GM12801 (cell line): ENCODE results near the gene LRMDA.

Experiments
- CTCF ChIP-seq: IDR thresholded peaks from one replicate; pipeline ENCODE4 v1.5.1; 2011; ENCODE audit warnings: control low read depth; ENCODE audit not compliant: insufficient read length; ENCODE audit errors: extremely low read depth

LRMDA gene

DNA sequence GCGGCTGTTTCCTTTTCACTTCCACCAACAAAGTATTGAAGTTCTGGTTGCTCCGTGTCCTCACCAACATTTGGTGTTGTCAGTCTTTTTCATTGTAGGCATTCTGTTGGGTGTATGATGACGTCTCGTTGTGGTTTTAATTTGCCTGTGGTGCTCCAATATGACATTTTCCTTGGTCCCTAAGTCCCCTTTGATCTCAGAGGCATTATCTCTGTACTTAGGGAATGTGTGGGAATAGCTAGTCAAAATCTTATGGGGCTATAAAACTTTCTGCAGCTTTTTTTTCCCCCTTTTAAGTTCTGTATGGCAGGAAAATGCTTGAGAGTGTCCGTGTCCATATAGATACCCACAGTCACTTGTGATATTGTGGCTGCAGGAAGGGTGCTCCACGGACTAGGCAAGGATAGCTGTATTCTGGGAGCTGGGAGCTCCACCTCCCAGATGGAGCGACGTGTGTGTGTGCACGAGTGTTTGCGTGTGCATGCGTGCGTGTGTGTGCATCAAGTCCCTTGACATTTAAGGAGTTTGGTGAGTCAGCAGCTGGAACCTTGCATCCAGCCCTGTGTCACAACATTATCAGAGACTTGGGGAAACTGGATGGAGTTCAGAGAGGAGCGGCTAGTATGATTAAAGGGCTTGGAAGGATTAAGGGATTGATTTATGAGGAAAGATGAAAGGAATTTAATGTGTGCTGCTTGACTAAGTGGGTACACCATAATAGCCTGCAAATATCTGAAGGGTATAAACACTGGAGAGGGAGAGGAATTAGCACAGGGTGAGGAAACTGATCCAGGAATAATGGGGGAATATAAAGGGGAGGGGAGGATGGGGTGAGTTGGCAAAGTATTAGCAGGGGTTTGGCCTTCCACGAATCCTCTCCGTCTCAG, 66.8 kb downstream of the LRMDA start:
- no peak for TF ChIP-seq CTCF

DNA sequence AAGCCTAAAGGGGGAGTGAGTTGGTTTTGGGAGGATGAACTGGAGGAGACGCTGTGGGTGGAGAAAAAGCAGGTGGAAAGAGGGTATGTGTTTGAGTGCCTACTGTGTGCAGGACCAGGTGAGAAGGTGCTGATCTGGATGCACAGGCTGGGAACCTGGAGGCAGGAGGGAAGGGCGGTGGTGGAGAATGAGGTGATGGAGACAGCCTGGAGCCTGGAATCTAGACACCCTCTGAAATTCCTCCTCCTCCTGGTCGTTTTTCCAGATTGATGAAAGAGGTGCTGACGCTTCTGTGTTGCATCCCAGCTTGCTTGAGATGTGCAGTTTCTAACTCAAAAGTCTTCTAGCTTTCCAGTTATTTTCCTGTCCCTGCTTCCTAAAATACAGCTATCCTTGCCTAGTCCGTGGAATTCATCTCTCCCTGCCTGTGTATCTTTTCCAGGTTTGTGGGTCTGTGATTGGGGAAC, 67.5 kb downstream of the LRMDA start:
- no peak for TF ChIP-seq CTCF

DNA sequence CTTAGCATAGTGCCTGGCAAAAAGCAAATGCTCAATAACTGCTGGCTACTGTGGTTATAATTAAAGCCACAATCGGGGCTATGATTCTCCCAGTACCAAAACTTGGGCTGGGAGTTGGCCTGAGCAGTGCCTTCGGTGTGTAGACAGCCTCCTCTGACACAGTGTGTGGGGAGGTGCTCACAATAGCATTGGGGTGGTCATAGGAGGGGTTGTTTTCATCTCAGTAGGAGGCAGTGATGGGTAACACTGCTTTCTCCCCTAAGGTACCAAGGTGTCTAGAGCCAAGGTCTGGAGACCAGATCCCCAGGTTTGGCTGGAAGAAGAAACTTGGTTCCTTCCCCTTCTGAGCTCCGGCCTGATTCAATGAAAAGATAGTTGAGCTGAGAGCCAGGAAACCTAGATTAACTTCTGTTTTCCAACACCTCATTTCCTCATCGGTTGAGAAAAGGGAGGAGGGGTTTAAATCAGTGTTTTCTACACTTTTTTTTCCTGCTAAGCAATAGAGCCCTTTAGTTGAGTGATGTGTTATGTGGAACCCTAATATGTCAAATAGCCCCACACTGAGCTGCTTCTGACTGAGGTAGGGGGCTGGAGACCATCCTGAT, 68.2 kb downstream of the LRMDA start:
- no peak for TF ChIP-seq CTCF

DNA sequence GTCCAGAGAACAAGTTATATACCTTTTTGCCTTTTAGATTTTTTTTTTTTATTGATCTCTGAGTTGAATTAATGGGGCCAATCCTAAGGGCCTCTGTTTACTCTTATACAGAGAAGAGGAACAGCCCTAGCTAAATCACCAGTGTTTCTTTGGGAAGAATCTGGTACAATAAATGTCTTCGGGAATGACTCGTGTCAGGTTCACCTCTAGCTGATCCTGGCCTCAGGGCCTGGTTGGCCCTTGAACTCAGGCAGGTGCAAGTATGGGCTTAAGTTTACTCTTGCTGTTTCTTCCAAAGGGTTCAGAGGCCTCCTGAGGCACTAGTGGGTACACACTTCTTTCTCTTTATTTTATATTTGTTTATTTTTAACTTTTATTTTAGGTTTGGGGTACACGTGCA, 71.0 kb downstream of the LRMDA start:
- no peak for TF ChIP-seq CTCF

DNA sequence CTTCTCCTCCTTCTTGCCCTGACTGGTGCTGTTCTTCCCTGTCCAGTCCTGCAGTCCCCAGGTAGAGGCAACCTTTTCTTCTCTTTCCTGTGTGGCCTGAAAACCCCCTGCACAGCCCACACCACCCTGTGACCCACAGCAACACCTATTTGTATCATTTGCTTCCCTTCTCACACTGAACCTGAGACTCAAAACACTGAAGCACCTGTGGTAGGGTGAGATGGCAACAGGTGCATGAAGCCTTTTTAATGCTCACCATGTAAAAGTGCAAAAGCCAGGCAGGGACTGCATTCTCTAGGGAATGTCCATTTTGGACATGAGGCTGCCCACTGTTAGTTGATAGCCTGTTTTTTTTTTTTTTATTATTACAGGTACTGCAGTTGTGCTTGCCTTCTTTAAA, 71.4 kb downstream of the LRMDA start:
- no peak for TF ChIP-seq CTCF

DNA sequence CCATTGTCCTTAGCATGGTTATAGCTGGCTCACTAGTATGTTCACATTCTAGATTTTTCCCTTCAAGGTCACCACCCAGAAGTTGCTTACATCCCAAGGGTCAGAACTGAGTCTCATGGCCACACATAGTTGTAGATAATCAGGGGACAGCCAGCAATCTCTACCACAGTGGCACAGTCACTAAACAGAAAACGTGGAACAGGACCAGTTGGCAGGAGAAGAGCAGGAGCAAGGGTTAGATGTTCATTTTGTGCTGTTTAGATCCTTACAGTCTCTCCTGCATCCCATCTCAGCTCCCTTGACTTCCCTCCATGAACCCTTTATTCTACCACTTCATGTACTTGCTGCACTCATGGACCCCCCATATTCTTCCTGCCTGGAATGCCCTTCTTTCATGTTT, 73.9 kb downstream of the LRMDA start:
- TF ChIP-seq CTCF = no peak

DNA sequence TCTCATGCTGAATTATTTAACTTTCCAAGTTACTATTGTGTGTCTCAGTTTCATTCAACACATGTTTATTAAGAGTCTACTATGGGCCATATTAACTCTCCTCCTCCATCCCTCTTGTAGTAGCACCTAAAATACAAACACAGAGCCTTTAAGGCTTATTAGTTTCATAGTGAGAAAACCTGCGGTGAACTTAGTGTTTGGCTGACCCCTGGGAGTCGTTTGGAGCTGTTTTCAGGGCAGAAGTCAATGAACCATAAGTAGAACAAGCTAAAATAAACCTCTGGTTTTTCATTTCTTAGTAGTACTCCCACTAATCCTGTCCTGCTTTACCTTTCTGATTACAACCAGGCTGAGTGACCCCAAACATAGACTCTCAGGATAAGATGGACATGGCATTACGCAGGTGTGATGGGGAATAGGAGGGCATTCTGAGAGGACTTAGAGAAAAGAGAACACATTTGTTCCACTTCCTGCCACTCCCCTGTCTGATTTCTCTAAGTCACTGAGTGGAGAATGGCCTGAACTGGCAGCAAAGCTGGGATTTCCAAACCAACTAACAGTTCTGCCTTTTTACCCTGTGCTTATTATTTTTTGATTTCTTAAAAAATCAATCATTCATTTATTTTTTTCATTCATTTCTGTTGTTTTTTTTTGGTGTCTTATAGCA, 74.5 kb downstream of the LRMDA start:
- TF ChIP-seq CTCF = no peak
